ENCODE measurements around the gene C1QTNF6. TPM values are rescaled to one million over a fixed set of nuclear protein-coding genes. Genes with fewer than 3 reads are reported as not detected.

Gene C1QTNF6
- total RNA-seq, 1 donor = 11.9 TPM

GRCh38 chr22:37162221-37163095 is 25.6 kb downstream of the C1QTNF6 start:
- Histone ChIP-seq H3K4me1 (ENCODE audit: insufficient read depth, low read length) (peaks cover 6% of the 10 kb centered on the region), H4K20me1 (ENCODE audit: insufficient read depth, low read length) (no peaks in the 10 kb centered on the region), H3K9me3 (ENCODE audit: low read depth, low read length) (no peaks in the 10 kb centered on the region), H3K27me3 (ENCODE audit: insufficient read depth, low read length) (peaks cover 15% of the 10 kb centered on the region), H2AFZ (ENCODE audit: low read length) (no peak overlapping the region), H3K36me3 (ENCODE audit: insufficient read depth, low read length) (no peaks in the 10 kb centered on the region), H3K79me2 (ENCODE audit: insufficient read depth, low read length) (no peaks in the 10 kb centered on the region), H3K4me2 (ENCODE audit: insufficient read depth, low read length) (no peak overlapping the region), H3K27ac (ENCODE audit: low read depth, low read length) (no peak overlapping the region), H3K4me3 (ENCODE audit: insufficient read depth, low read length) (no peak overlapping the region)
- no peak for TF ChIP-seq CTCF (IDR thresholded peaks at IDR 0.05; ENCODE audit: extremely low read depth, low read depth, low read length)
- peak; percentile 48 for DNase-seq (ENCODE audit: insufficient read length, low spot score, missing footprints)

- H3K4me3 ChIP-seq (ENCODE audit: insufficient read depth, low read length) = no peak overlapping the region
- H3K4me2 ChIP-seq (ENCODE audit: insufficient read depth, low read length) = no peak overlapping the region
- H3K4me1 ChIP-seq (ENCODE audit: insufficient read depth, low read length) = peaks cover 7% of the 10 kb centered on the region
- no peaks in the 10 kb centered on the region for H3K79me2 ChIP-seq (ENCODE audit: insufficient read depth, low read length)
- no peaks in the 10 kb centered on the region for H3K9me3 ChIP-seq (ENCODE audit: low read depth, low read length)
- TF ChIP-seq CTCF (IDR thresholded peaks at IDR 0.05; ENCODE audit: extremely low read depth, low read depth, low read length) = no peak
- H4K20me1 ChIP-seq (ENCODE audit: insufficient read depth, low read length) = no peaks in the 10 kb centered on the region
- no peak overlapping the region for H3K27ac ChIP-seq (ENCODE audit: low read depth, low read length)
- peaks cover 15% of the 10 kb centered on the region for H3K27me3 ChIP-seq (ENCODE audit: insufficient read depth, low read length)
- no peaks in the 10 kb centered on the region for H3K36me3 ChIP-seq (ENCODE audit: insufficient read depth, low read length)
- DNase-seq (ENCODE audit: insufficient read length, low spot score, missing footprints) = peak; percentile 69
- H2AFZ ChIP-seq (ENCODE audit: low read length) = no peak overlapping the region
Measured at GRCh38 chr22:37161443-37161842, 26.6 kb downstream of the C1QTNF6 start.

- Histone ChIP-seq H3K4me2 (ENCODE audit: insufficient read depth, low read length) (no peak overlapping the region), H3K4me1 (ENCODE audit: insufficient read depth, low read length) (peaks cover 7% of the 10 kb centered on the region), H3K36me3 (ENCODE audit: insufficient read depth, low read length) (no peaks in the 10 kb centered on the region), H3K27me3 (ENCODE audit: insufficient read depth, low read length) (peaks cover 15% of the 10 kb centered on the region), H4K20me1 (ENCODE audit: insufficient read depth, low read length) (no peaks in the 10 kb centered on the region), H3K4me3 (ENCODE audit: insufficient read depth, low read length) (no peak overlapping the region), H3K27ac (ENCODE audit: low read depth, low read length) (no peak overlapping the region), H3K9me3 (ENCODE audit: low read depth, low read length) (no peaks in the 10 kb centered on the region), H3K79me2 (ENCODE audit: insufficient read depth, low read length) (no peaks in the 10 kb centered on the region), H2AFZ (ENCODE audit: low read length) (no peak overlapping the region)
- no peak for TF ChIP-seq CTCF (IDR thresholded peaks at IDR 0.05; ENCODE audit: extremely low read depth, low read depth, low read length)
- DNase-seq (ENCODE audit: insufficient read length, low spot score, missing footprints) = peak; percentile 46
Measured at GRCh38 chr22:37160027-37160426, 28.0 kb downstream of the C1QTNF6 start.

GRCh38 chr22:37158963-37159290 is 29.1 kb downstream of the C1QTNF6 start:
- no peaks in the 10 kb centered on the region for H3K79me2 ChIP-seq (ENCODE audit: insufficient read depth, low read length)
- no peak overlapping the region for H3K4me3 ChIP-seq (ENCODE audit: insufficient read depth, low read length)
- H3K27ac ChIP-seq (ENCODE audit: low read depth, low read length) = no peak overlapping the region
- H3K36me3 ChIP-seq (ENCODE audit: insufficient read depth, low read length) = no peaks in the 10 kb centered on the region
- H3K9me3 ChIP-seq (ENCODE audit: low read depth, low read length) = no peaks in the 10 kb centered on the region
- no peak overlapping the region for H3K4me2 ChIP-seq (ENCODE audit: insufficient read depth, low read length)
- peaks cover 15% of the 10 kb centered on the region for H3K27me3 ChIP-seq (ENCODE audit: insufficient read depth, low read length)
- peak; percentile 26 for DNase-seq (ENCODE audit: insufficient read length, low spot score, missing footprints)
- H2AFZ ChIP-seq (ENCODE audit: low read length) = no peak overlapping the region
- peaks cover 7% of the 10 kb centered on the region for H3K4me1 ChIP-seq (ENCODE audit: insufficient read depth, low read length)
- TF ChIP-seq CTCF (IDR thresholded peaks at IDR 0.05; ENCODE audit: extremely low read depth, low read depth, low read length) = no peak
- H4K20me1 ChIP-seq (ENCODE audit: insufficient read depth, low read length) = no peaks in the 10 kb centered on the region
